ENCODE measurements around the gene HIP1R. TPM values are rescaled to one million over a fixed set of nuclear protein-coding genes. Genes with fewer than 3 reads are reported as not detected.
A peak's percentile ranks its signal among the peaks of the same experiment; 100 is the strongest.

The HIP1R gene
- total RNA-seq, 4 donors from 2014 or later, result 208 to 265 (median 238) TPM

DNA sequence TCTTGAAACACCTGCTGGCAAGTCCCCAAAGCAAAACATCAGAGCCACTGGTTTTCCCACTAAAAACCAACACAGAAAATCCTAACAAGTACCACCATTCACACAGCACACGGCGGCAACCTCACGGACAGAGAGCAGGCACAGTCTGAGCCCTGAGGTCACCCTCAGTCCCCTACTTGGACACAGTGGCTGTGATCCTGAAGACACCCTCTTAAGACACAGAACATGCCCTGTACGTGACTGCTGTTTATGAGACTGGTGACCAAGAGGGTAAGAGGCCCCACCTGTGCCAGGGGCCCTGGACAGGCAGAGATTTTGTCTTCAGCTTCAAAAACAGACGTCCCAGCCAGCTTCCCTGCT lies 29.6 kb downstream of the HIP1R start:
- no peaks in the 10 kb centered on the region for H3K9me3 ChIP-seq
- no peaks in the 10 kb centered on the region for H3K27me3 ChIP-seq
- no peak overlapping the region for H3K27ac ChIP-seq
- DNase-seq, result peak in 1 of 3 donors; percentile 34
- no peak overlapping the region for H3K4me3 ChIP-seq
- H3K36me3 ChIP-seq, result peaks cover 0 to 66% (median 0%) of the 10 kb centered on the region in 3 donors
- H3K4me1 ChIP-seq, result peaks cover 0 to 66% (median 13%) of the 10 kb centered on the region in 4 donors
- TF ChIP-seq, protein P1, sequence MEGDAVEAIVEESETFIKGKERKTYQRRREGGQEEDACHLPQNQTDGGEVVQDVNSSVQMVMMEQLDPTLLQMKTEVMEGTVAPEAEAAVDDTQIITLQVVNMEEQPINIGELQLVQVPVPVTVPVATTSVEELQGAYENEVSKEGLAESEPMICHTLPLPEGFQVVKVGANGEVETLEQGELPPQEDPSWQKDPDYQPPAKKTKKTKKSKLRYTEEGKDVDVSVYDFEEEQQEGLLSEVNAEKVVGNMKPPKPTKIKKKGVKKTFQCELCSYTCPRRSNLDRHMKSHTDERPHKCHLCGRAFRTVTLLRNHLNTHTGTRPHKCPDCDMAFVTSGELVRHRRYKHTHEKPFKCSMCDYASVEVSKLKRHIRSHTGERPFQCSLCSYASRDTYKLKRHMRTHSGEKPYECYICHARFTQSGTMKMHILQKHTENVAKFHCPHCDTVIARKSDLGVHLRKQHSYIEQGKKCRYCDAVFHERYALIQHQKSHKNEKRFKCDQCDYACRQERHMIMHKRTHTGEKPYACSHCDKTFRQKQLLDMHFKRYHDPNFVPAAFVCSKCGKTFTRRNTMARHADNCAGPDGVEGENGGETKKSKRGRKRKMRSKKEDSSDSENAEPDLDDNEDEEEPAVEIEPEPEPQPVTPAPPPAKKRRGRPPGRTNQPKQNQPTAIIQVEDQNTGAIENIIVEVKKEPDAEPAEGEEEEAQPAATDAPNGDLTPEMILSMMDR (IDR thresholded peaks at IDR 0.05), result no peak
- no peak for TF ChIP-seq POLR2A (IDR thresholded peaks at IDR 0.05)

DNA sequence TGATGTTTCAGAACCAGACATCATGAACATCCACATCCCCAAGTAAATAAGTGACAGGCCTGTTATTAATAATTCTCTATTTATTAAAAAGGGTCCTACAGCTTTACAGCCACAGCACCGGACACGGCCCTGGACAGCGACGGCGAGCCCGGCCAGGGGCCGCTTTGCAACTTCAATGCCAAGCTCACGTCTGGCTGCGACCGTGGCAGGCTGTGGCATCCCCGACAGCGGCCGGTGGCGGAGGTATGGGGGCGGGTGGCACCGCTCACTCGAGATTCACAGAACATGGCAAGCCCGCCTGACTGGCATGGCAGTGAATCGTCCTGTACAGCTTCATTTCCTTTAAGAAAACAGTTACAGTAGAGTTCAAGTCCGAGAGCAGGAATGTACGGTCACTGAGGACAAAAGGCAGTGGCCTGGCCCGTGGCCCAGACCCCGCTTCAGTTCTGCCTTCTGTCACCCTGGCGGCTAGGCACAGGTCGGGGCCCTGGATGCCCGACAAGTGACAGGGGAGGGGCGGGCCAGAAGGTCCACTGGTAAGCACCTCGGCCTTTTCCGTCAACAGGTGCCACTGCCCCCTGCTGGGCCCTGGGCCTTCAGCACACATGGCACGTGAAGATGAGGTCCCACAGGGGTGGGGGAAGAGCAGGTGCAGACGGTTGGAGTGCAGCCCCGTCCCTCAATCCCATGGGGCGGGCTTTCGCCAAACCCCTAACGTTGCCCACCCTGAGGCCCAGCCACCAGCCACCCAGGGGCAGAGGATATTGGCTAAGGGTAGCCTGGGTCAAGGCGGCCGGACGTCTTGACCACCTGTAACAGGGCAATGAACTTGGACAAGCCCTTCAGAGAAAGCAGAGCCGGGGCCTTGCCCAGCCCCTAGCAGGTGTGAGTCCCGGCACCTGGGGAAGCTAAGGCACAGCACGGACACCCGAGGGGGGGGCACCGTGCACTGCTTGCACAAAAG lies 30.3 kb downstream of the HIP1R start:
- Histone ChIP-seq H3K36me3 (peaks cover 0 to 70% (median 0%) of the 10 kb centered on the region in 3 donors), H3K9me3 (no peaks in the 10 kb centered on the region), H3K4me1 (peaks cover 5 to 68% (median 15%) of the 10 kb centered on the region in 4 donors), H3K27ac (peak overlapping the region in 2 of 4 donors; percentile 11 to 42), H3K27me3 (no peaks in the 10 kb centered on the region), H3K4me3 (no peak overlapping the region)
- TF ChIP-seq, protein P1 (IDR thresholded peaks at IDR 0.05), result peak in 3 of 6 experiments; percentile 37 to 56 (median 46)
- no peak for TF ChIP-seq POLR2A (IDR thresholded peaks at IDR 0.05)
- peak in 1 of 3 donors; percentile 70 for DNase-seq

DNA sequence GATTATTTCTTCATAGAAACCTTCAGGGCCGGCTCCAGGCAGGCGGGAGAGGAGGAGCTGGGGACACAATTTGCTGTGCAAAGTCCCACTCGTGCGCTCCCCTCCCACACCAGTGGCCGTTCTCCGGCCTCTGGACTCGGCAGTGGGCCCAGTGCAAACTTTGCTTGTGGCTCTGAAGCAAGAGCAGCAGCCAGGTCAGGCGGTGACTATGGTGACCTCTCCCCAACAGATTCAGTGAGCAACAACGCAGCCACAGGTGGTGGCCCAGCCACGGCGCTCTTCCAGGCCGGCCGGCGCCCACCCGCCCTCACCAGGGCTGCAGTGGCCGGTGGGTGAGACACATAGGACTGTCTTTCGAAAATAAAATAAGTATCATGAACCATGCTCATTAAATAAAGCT lies 31.1 kb downstream of the HIP1R start:
- peak in 1 of 3 donors; percentile 50 for DNase-seq
- Histone ChIP-seq H3K4me1 (peaks cover 11 to 68% (median 22%) of the 10 kb centered on the region in 4 donors), H3K4me3 (no peak overlapping the region), H3K9me3 (no peaks in the 10 kb centered on the region), H3K27ac (peak overlapping the region in 2 of 4 donors; percentile 11 to 88), H3K36me3 (peaks cover 0 to 64% (median 0%) of the 10 kb centered on the region in 3 donors), H3K27me3 (no peaks in the 10 kb centered on the region)
- TF ChIP-seq POLR2A (IDR thresholded peaks at IDR 0.05), result no peak
- TF ChIP-seq, protein P1 (IDR thresholded peaks at IDR 0.05), result no peak

DNA sequence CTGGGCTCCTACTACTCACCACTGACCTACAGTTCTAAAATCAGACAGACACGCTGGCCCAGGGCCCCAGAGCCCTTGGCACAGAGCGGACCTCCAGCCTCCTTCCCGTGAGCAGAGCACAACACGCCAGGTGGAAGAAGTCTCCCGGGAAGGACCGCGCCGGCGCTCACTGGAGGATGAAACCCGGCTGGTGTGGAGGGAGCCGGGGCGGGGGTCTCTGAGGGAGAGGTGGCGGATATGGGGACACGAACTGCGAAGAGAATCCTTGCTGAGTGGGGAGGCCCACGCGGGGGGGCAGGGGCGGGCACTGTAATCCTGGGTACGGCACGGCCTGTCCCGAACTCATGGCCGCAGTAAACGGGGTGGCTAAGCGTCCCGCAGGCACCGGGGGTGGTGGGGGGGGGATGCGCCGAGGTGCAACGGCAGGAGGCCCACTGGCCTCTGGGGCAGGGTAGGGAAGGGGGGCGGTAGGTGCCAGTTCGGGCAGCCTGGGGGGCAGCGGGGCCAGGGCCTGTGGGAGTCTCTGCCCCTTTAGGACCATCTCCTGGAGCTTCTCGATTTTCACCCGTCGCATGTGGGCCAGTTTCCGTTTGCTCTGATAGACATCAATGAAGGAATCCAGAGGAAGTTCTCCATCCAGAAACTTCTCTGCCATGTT lies 31.8 kb downstream of the HIP1R start:
- no peak overlapping the region for H3K4me3 ChIP-seq
- H3K9me3 ChIP-seq, result no peaks in the 10 kb centered on the region
- peak overlapping the region in 3 of 4 donors; percentile 64 to 88 (median 81) for H3K27ac ChIP-seq
- no peaks in the 10 kb centered on the region for H3K27me3 ChIP-seq
- TF ChIP-seq, protein P1 (IDR thresholded peaks at IDR 0.05), result no peak
- no peak for TF ChIP-seq POLR2A (IDR thresholded peaks at IDR 0.05)
- DNase-seq, result peak in 1 of 3 donors; percentile 51
- H3K36me3 ChIP-seq, result peaks cover 0 to 61% (median 0%) of the 10 kb centered on the region in 3 donors
- H3K4me1 ChIP-seq, result peaks cover 13 to 66% (median 26%) of the 10 kb centered on the region in 4 donors

DNA sequence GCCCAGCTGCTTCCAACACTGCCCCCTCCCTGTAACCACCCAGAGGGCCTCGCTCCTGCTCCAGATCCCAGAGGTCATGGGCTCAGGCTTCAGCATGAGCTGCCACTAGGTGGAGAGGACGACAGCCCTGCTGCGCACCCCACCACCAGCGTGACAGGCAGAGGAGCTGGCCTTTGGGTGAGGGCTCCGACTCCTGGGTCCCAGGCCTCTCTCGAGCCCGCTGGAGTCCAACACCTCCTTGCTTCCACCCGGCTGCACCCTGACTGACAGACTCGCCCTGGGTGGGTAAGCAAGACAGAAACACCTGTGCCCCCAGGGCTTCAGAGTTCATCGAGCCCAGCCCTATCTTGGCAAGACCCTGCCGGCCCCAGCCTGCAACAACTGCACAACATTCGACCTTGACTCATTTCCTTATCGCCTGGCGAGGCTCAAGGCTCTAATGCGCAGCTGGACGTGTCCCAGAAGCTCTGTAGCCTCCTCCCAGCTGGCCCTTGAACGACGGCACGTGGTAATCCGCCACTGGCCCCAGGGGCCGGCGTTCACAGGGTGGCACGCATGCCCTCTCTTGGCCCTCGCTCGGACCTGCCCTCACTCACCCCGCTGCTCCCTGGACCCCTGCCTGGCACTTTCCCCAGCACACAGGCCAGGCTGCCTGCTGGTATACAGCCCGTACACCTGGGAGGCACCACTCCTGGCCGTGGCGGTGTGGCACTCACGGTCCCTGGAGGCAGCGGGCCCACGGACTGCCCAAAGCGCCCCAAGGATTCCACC lies 32.6 kb downstream of the HIP1R start:
- peaks cover 0 to 61% (median 0%) of the 10 kb centered on the region in 3 donors for H3K36me3 ChIP-seq
- H3K27ac ChIP-seq, result peak overlapping the region; percentile 26 to 88 (median 72)
- H3K4me3 ChIP-seq, result no peak overlapping the region
- peaks cover 13 to 70% (median 32%) of the 10 kb centered on the region in 4 donors for H3K4me1 ChIP-seq
- H3K9me3 ChIP-seq, result no peaks in the 10 kb centered on the region
- TF ChIP-seq, protein P1 (IDR thresholded peaks at IDR 0.05), result peak in 3 of 6 experiments; percentile 52 to 61 (median 56)
- TF ChIP-seq POLR2A (IDR thresholded peaks at IDR 0.05), result peak in 1 of 2 donors; percentile 9
- no peaks in the 10 kb centered on the region for H3K27me3 ChIP-seq
- peak in 2 of 3 donors; percentile 84 to 88 for DNase-seq

Data from Peyer's patch (tissue), 4 donors.